Mucosa of gallbladder (tissue), 1 donor: ENCODE measurements around the gene IFNAR2. TPM values are rescaled to one million over a fixed set of nuclear protein-coding genes. Genes with fewer than 3 reads are reported as not detected.
"Not testable (repeated sequence)": the region's sequence is repeated elsewhere in the genome, so short reads cannot be mapped to it uniquely, and the experiment has no call there.

Experiments used
- DNase-seq: peaks from one replicate; pipeline ENCODE4 v3.0.0-alpha.2; 2020; ENCODE audit warnings: low spot score
- total RNA-seq: library from RNA; stranded (reverse); gene quantifications from one replicate; pipeline ENCODE4 v1.2.1, GENCODE V29; 2021
- donor health status: DM: no; HTN: no; CAD: no.

Gene IFNAR2
- total RNA-seq, 1 donor from 2014 or later = 31.5 TPM

- DNase-seq = no peak
Observed at GRCh38 chr21:33214056-33214455, 15.7 kb upstream of the IFNAR2 start.

DNA sequence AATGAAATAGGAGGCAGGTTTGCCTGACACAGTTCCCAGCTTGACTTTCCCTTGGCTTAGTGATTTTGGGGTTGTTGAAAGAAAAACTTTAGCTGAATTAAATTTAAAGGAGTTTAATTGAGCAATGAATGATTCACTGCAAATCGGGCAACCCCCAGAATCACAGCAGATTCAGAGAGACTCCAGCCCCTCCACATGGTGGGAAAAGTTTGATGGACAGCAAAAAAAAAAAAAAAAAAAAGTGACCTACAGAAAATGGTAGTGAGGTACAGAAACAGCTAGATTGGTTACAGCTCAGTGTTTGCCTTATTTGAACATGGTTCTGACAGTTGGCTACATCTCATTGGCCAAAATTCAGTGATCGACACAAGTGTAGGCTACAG lies 12.6 kb upstream of the IFNAR2 start:
- no peak for DNase-seq

- no peak for DNase-seq
Observed at GRCh38 chr21:33219300-33219699, 10.4 kb upstream of the IFNAR2 start.

DNA sequence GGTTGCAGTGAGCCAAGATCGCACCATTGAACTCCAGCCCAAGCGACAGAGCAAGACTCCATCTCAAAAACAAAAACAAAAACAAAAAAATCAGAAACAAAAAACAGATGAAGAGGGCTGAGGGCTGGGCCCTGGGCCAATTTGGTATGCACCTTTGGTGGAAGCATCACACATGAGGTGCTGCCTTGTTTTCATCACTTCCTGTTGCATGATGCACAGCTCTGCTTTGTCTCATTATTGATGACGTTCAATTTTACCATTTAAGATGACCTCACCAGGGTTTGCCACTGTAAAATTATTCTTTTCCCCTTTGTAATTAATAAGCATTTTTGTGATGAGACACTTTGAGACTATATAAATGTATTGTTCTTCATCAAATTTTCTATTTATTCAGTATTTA lies 9.8 kb upstream of the IFNAR2 start:
- DNase-seq = no peak

DNA sequence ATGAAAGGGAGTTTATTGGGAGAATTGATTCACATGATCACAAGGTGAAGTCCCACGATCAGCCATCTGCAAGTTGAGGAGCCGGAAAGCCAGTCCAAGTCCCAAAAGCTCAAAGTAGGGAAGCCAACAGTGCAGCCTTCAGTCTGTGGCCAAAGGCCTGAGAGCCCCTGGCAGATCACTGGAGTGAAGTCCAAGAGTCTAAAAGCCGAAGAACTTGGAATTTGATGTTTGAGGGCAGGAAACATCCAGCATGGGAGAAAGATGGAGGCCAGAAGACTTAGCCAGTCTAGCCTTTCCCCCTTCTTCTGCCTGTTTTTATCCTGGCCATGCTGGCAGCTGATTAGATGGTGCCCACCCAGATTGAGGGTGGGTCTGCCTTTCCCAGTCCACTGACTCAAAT lies 4.4 kb upstream of the IFNAR2 start:
- DNase-seq = not testable (repeated sequence)

DNA sequence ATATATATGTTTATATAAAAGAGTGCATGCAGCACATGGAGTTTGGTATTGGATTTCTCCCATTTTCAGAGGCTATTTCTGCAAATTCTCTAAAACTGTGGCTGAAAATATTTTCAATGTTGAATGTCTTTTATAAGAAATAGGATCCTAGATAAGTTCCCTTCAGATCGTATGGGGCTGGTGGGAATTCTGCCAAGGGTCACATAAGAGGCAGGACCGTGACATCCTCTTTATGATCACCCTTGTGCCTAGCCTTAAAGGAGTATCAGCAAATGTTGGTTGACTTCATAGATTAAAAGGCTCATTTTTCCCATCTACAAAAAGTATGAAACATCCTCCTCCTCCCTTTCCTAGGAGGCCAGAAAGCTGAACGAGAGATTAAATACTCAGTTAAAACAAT lies 1.3 kb upstream of the IFNAR2 start:
- DNase-seq = no peak

GRCh38 chr21:33229099-33229783 lies 497 bp upstream of the IFNAR2 start:
- DNase-seq = no peak

GRCh38 chr21:33230545-33231324 lies 997 bp downstream of the IFNAR2 start:
- no peak for DNase-seq

- DNase-seq = no peak
Observed at GRCh38 chr21:33231526-33231925, 1.8 kb downstream of the IFNAR2 start.

DNA sequence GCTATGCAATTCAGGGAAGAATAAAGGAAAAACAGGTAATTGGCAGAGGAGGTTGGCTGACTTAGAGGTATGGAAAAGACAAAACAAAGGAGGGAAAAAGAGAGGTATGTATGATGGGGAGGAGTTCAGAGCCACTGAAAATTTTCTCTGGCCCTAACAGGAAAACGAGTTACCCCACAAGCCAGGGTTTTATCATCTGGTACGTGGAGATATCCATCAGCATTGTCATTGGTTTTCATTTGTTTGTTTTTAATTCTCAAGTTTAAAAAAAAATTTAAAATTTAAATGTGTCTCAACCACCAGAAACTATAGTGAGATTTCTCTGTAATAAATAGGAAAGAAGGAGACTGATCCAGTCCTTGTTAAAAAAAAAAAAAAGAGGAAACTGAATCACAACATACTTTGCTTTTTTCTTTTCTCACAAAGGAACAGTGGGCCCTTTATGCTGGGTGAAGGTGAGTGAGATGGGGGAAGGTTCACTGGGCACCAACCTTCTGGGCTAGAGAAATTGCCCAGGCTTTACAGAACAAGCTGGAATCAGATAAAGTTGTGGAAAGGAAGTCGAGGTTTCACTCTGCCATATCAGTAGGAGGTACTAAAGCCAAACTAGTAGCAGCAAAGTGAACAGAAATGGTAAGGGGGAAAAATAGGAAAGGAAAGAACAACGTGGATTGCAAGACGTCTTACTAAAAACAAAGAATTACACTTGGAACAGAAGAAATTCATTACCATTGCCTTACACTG lies 2.7 kb downstream of the IFNAR2 start:
- DNase-seq = no peak

DNA sequence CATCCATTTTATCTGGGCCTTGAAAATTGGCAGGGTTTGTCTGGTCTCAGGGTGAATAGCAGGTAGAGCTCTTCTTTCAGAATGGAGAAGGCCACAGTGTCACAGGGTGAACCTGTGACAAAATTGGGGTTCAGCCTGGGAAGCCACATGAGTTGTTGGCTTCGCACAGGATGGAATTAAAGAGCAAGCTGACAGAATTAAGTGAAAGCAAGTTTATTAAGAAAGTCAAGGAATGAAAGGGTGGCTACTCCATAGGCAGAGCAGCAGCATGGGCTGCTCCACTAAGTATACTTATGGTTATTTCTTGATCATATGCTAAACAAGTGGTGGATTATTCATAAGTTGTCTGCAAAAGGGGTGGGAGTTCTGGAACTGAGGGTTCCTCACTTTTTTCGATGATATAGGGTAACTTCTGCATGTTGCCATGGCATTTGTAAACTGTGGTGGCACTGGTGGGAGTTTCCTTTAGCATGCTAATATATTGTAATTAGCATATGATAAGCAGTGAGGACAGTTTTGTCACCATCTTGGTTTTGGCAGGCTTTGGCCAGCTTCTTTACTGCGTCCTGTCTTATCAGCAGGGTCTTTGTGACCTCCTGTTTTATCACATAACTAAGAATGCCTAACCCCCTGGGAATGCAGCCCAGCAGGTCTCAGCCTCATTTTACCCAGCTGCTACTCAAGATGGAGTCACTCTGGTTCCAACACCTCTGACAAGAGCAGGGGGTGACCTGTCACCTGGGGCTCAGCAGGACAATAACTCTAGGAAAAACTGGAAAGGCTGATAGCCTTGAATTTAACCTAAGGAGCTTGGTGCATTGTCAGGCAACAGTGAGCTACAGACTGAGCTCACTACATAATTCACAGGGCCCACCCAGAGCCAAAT lies 5.1 kb downstream of the IFNAR2 start:
- DNase-seq = no peak

- no peak for DNase-seq
Observed at GRCh38 chr21:33236013-33236686, 6.4 kb downstream of the IFNAR2 start.

DNA sequence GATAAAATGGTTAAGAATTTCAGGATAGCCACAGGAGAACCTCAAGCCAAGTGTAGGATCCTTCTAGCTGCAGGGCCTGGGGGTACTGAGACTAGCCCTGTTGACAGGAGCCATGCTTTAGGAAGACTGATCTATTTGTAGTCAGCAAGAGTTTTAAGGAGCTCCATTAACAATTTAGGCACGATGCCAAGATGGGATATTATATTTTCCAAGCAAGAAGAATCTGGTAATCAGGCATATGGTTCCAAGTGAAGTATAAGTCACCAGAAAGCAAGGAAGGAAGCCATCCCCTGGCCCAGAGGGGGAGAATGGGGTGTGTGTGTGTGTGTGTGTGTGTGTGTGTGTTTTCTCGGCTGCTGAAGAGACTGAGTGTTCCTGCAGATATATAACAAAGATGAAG lies 7.0 kb downstream of the IFNAR2 start:
- no peak for DNase-seq

DNA sequence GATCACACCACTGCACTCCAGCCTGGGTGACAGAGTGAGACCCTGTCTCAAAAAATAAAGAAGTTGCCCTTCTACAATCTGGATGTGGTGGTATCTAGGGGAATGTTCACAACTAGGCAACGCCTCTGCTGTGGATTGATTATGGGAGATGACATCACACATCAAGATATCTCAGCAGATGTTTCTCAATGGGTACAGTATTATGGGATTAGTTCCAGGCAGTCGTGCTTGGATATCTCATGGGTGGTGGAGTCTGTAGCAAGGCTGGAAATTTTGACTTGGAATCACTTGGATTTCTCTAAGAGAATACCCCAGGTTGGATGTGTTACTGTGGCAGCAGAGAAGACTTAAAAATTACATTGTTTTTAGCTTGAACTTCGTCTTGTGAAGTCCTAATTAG lies 7.7 kb downstream of the IFNAR2 start:
- no peak for DNase-seq

GRCh38 chr21:33238146-33238545 lies 8.4 kb downstream of the IFNAR2 start:
- DNase-seq = no peak

GRCh38 chr21:33238565-33239255 lies 9.0 kb downstream of the IFNAR2 start:
- no peak for DNase-seq

- not testable (repeated sequence) for DNase-seq
Observed at GRCh38 chr21:33239559-33240127, 9.9 kb downstream of the IFNAR2 start.

DNA sequence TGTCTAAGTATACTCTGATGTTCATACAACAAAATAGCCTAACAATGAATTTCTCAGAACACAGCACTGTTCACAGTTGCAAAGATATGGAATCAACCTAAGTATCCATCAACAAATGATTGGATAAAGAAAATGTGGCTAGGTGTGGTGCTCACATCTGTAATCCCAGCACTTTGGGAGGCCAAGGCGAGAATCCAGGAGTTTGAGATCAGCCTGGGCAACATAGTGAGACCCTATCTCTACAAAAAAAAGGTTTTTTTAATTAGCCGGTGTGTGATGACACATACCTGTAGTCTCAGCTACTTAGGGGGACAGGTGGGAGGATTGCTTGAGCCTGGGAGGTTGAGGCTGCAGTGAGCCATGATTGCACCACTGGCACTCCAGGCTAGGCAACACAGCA lies 10.7 kb downstream of the IFNAR2 start:
- DNase-seq = no peak

- DNase-seq = no peak
Observed at GRCh38 chr21:33241846-33242245, 12.1 kb downstream of the IFNAR2 start.

GRCh38 chr21:33242846-33243245 lies 13.1 kb downstream of the IFNAR2 start:
- DNase-seq = not testable (repeated sequence)
